K562 (cell line): ENCODE measurements around the gene USP12. TPM values are rescaled to one million over a fixed set of nuclear protein-coding genes. Genes with fewer than 3 reads are reported as not detected.
A peak's percentile ranks its signal among the peaks of the same experiment; 100 is the strongest.

Experiments
- ARID3A ChIP-seq: IDR thresholded peaks from 2 replicates; pipeline ENCODE4 v1.6.1; 2012; ENCODE audit warnings: low read depth, low read length, improper control_type of control experiment, borderline replicate concordance
- CBX5 ChIP-seq: IDR thresholded peaks from 2 replicates; pipeline ENCODE4 v1.6.1; 2014; ENCODE audit warnings: low read depth, borderline replicate concordance
- ESRRA ChIP-seq: fragments of 450-650 bp; IDR thresholded peaks from 2 replicates; pipeline ENCODE4 v1.6.1; 2014; ENCODE audit warnings: low read depth, mild to moderate bottlenecking, moderate library complexity, borderline replicate concordance
- HEY1 ChIP-seq: fragments of 250-450 bp; sonication (Bioruptor Pico); IDR thresholded peaks from 2 replicates; pipeline ENCODE4 v1.5.0; 2020; ENCODE audit warnings: mild to moderate bottlenecking, moderate library complexity, borderline replicate concordance
- L3MBTL2 ChIP-seq: fragments of 450-650 bp; IDR thresholded peaks from 2 replicates; pipeline ENCODE4 v1.6.1; 2016; ENCODE audit warnings: mild to moderate bottlenecking, moderate library complexity
- NELFE ChIP-seq: IDR thresholded peaks from 2 replicates; pipeline ENCODE4 v1.6.1; 2011; ENCODE audit warnings: mild to moderate bottlenecking; ENCODE audit not compliant: insufficient read depth, insufficient read length
- NR0B1 ChIP-seq: fragments of 450-650 bp; IDR thresholded peaks from one replicate; pipeline ENCODE4 v1.6.1; 2018; ENCODE audit warnings: mild to moderate bottlenecking, moderate library complexity; ENCODE audit not compliant: partially characterized antibody
- PCBP1 ChIP-seq: fragments of 200-400 bp; formaldehyde crosslinking; IDR thresholded peaks from 2 replicates; pipeline ENCODE4 v1.6.1; 2018; ENCODE audit warnings: mild to moderate bottlenecking, low read depth, low read length; ENCODE audit not compliant: poor library complexity, severe bottlenecking
- PHF20 ChIP-seq: fragments of 450-650 bp; IDR thresholded peaks from 2 replicates; pipeline ENCODE4 v1.6.1; 2018; ENCODE audit not compliant: partially characterized antibody
- POLR3A ChIP-seq: IDR thresholded peaks from 2 replicates; pipeline ENCODE4 v1.6.1; 2011; ENCODE audit warnings: borderline replicate concordance, mild to moderate bottlenecking, moderate library complexity; ENCODE audit not compliant: insufficient read length, insufficient read depth; ENCODE audit errors: extremely low read depth
- PYGO2 ChIP-seq: fragments of 450-650 bp; IDR thresholded peaks from 2 replicates; pipeline ENCODE4 v1.6.1; 2016; ENCODE audit warnings: mild to moderate bottlenecking, missing genetic modification characterization, moderate library complexity, missing compliant biosample characterization
- RFX1 ChIP-seq: fragments of 450-650 bp; IDR thresholded peaks from 2 replicates; pipeline ENCODE4 v1.6.1; 2016; ENCODE audit warnings: mild to moderate bottlenecking, moderate library complexity
- RNF2 ChIP-seq: sonication (generic); IDR thresholded peaks from 2 replicates; pipeline ENCODE4 v1.6.1; 2016
- SRSF7 ChIP-seq: fragments of 200-400 bp; formaldehyde crosslinking; optimal IDR thresholded peaks from 2 replicates; pipeline ENCODE3; 2017; ENCODE audit warnings: mild to moderate bottlenecking, low read depth, low read length
- STAG1 ChIP-seq: sonication (generic); formaldehyde crosslinking; IDR thresholded peaks from 2 replicates; pipeline ENCODE4 v1.5.0; 2020; ENCODE audit warnings: missing genetic modification reagents, borderline replicate concordance
- ZC3H11A ChIP-seq: IDR thresholded peaks from 2 replicates; pipeline ENCODE4 v1.6.1; 2012; ENCODE audit warnings: low read depth, low read length, improper control_type of control experiment
- ZNF175 ChIP-seq: fragments of 200-800 bp; sonication (Bioruptor generic); IDR thresholded peaks from 2 replicates; pipeline ENCODE4 v1.6.1; 2016; ENCODE audit warnings: low read depth, mild to moderate bottlenecking, missing genetic modification characterization, missing compliant biosample characterization
- ZNF197 ChIP-seq: fragments of 200-800 bp; sonication (Bioruptor generic); IDR thresholded peaks from 2 replicates; pipeline ENCODE4 v1.6.1; 2016; ENCODE audit warnings: low read depth, missing genetic modification characterization, missing compliant biosample characterization
- ZNF217 ChIP-seq: sonication (generic); formaldehyde crosslinking; IDR thresholded peaks from 2 replicates; pipeline ENCODE4 v1.8.0; 2022; ENCODE audit warnings: mild to moderate bottlenecking, missing genetic modification reagents
- ZNF398 ChIP-seq: fragments of 250-450 bp; sonication (Bioruptor Pico); IDR thresholded peaks from 2 replicates; pipeline ENCODE4 v1.8.0; 2021; ENCODE audit warnings: moderate library complexity, mild to moderate bottlenecking, inconsistent platforms
- ZNF431 ChIP-seq: sonication (generic); formaldehyde crosslinking; IDR thresholded peaks from 2 replicates; pipeline ENCODE4 v1.8.0; 2022; ENCODE audit warnings: mild to moderate bottlenecking, missing genetic modification reagents
- ZNF639 ChIP-seq, 2 experiments: fragments of 200-800 bp in 1 of 2; sonication (Bioruptor generic) in 1 of 2; sonication (generic) in 1 of 2; formaldehyde crosslinking in 1 of 2; IDR thresholded peaks in 1 of 2; conservative IDR thresholded peaks in 1 of 2; 2 replicates each; pipeline versions ENCODE4 v1.5.0 to v1.6.1; 2016 to 2020; ENCODE audit warnings: missing compliant biosample characterization in 1 of 2, missing genetic modification characterization in 1 of 2, missing genetic modification reagents in 1 of 2
- polyA plus RNA-seq, 8 experiments: library from polyadenylated mRNA; depleted of rRNA in 4 of 8; stranded (reverse) in 5 of 8; unstranded in 3 of 8; fragments of >200 nt; fragmentation: Nextera tagmentation in 2 of 8; fragmentation: Illumina TruSeq in 1 of 8; extraction: Ambion mirVana in 2 of 8; extraction: Trizol in 1 of 8; gene quantifications; 2 replicates each; pipeline versions ENCODE4 v1.2.1 to v1.2.3, GENCODE V29; 2011 to 2014; ENCODE audit warnings: inconsistent platforms in 1 of 8, missing spikeins in 1 of 8
- total RNA-seq, 7 experiments: library from RNA; depleted of rRNA in 6 of 7; stranded (reverse); fragments of >200 nt in 6 of 7; fragmentation: Illumina TruSeq in 2 of 7; extraction: Trizol in 2 of 7; gene quantifications; 2 replicates each; pipeline versions ENCODE4 v1.2.1 to v1.2.3, GENCODE V29; 2011 to 2021; ENCODE audit warnings: low replicate concordance in 1 of 7

The USP12 gene
- total and polyA plus RNA-seq, 9 of the 15 experiments (the other 6 are each of a cell fraction or from before 2014, with no cell fraction given) = 1.8 to 20.5 (median 13.3) TPM

- TF ChIP-seq NR0B1 = no peak
- 0 out of 2 replicates have a peak, but pooled peaks have one; percentile 51 for TF ChIP-seq L3MBTL2
- no peak for TF ChIP-seq CBX5
- TF ChIP-seq ZNF431 (CRISPR knock-in tag) = no peak
- TF ChIP-seq ZNF217 (CRISPR knock-in tag) = no peak
- TF ChIP-seq HEY1 (CRISPR knock-in tag) = no peak
- no peak for TF ChIP-seq NELFE
- TF ChIP-seq PCBP1 = no peak
- no peak for TF ChIP-seq ZNF175 (CRISPR knock-in tag)
- no peak for TF ChIP-seq ZNF398 (CRISPR knock-in tag)
- TF ChIP-seq ZC3H11A = no peak
- peak in 1 of 2 experiments; percentile 49; a peak in 1 of 4 replicates for TF ChIP-seq ZNF639 (CRISPR knock-in tag; conservative IDR thresholded peaks at IDR 0.05 in 1 of 2, IDR thresholded peaks at IDR 0.05 in 1 of 2)
- 0 out of 2 replicates have a peak, but pooled peaks have one; percentile 34 for TF ChIP-seq ESRRA
- TF ChIP-seq RNF2 = no peak
- no peak for TF ChIP-seq RFX1
- no peak for TF ChIP-seq PHF20
- TF ChIP-seq SRSF7 = no peak
- no peak for TF ChIP-seq STAG1 (CRISPR knock-in tag)
- TF ChIP-seq PYGO2 (tag) = no peak
- no peak for TF ChIP-seq ARID3A
- TF ChIP-seq POLR3A = no peak
- TF ChIP-seq ZNF197 (CRISPR knock-in tag) = no peak
These were observed 11.4 kb upstream of the USP12 start (continued) for GRCh38 chr13:27182844-27183497.
